HG03558 (cell line): ENCODE measurements around the gene GOLGA5.
A peak's percentile ranks its signal among the peaks of the same experiment; 100 is the strongest.
"Not testable (repeated sequence)": the region's sequence is repeated elsewhere in the genome, so short reads cannot be mapped to it uniquely, and the experiment has no call there.

Experiments
- ATAC-seq: cut with Tn5 transposase; IDR thresholded peaks from one replicate; pipeline ENCODE4 v1.9.1; 2021; ENCODE audit warnings: moderate number of reproducible peaks; ENCODE audit not compliant: unreplicated experiment; ENCODE audit errors: extremely low read depth

The GOLGA5 gene

DNA sequence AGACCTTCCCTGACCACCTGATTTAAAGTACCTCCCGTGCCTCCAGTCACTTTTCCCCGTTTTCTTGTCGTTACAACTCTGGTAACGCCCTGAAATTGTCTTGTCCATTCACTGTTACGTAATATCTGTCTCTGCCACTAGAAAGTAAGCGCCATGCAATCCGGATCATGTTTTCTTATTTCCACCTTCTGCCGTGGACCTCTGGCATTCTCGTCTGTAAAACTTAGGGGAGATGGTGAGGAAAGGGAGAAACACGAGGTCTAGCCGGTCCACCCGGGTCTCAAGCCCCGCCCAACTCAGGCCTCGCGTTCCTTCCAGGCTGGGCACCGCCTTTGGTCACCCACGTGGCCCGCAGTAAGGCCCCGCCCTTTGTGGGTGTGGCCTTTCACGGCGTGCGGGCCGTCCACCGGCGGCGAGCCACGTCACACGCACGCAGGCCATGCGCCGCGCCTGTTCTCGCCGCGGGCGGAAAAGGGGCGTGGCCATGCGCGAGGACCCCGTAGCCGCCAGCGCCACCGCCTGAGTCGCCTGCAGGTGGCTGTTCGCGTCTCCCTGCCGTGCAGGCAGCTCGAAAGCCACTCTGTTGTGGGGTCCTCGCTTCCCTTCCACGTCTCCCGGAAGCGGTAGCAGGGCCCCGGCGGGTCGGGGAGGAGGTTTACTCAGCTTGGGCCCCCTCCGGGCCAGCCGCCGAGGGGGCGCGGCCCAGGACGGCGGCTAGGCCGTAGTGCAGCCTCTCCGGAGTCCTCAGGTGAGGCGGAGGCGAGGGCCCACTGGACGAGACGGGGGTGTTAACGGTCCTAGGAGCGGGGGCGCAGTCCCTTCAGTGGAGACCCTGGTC, at the start of gene GOLGA5:
Gene GOLGA5, plus strand, starts transcription at position 597 of the 838 bp plus-strand sequence. CDS start 3,133 bp downstream, outside the sequence.
- peak; percentile 81 for ATAC-seq

DNA sequence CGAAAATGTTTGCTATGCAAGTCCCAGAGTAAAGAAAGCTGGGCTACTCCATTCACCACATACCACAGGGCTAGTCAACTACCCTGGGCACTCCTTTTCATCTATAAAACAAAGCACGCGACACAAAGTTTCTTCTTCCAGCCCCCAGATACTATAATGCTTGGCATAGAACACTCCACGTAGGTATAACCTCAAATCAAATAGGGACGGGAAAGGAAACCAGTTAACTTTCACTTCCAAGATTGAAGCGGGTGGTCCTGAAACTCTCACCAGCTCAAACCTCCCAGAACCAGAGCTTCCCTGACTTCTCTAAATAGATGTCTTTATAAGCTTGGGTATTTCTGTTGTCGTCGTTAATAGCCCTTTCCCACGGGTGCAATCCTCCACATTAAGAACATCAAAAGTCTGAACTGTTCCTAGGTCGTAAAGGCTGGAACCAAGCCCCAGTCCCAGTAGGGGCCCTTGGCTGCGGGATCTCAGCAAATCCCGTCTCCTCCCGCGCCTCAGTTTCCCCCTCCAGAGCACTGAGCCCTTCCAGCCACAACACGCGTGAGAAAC, 46.3 kb upstream of the GOLGA5 start:
- no peak for ATAC-seq

- peak; percentile 37 for ATAC-seq
Measured at GRCh38 chr14:92748259-92749016, 45.7 kb upstream of the GOLGA5 start, which contains the start of gene LGMN. Gene LGMN (minus strand): TSS chr14:92748627. CDS start chr14:92732786, 15,841 bp downstream.

GRCh38 chr14:92750222-92750728, 43.8 kb upstream of the GOLGA5 start:
- not testable (repeated sequence) for ATAC-seq

DNA sequence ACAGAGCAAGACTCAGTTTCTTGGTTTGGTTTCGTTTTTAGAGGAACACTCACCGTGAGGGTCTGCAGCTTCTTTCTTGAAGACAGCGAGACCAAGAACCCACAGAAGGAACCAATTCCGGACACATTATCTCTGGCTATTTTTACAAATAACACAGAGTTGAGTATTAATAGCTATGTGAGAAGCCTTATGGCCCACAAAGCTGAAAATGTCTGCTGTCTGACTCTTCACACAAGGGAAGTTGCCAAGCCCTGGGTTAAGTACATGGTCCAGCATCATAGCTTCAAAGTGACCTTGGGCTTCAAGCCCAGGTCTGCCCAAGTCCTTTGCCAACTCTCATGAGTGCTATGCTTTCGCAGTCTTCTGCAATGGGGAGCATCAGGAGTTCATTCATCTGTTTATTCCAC, 43.1 kb upstream of the GOLGA5 start:
- no peak for ATAC-seq

GRCh38 chr14:92751819-92752218, 42.3 kb upstream of the GOLGA5 start:
- no peak for ATAC-seq

- ATAC-seq: no peak
Measured at GRCh38 chr14:92753250-92753649, 40.9 kb upstream of the GOLGA5 start.

DNA sequence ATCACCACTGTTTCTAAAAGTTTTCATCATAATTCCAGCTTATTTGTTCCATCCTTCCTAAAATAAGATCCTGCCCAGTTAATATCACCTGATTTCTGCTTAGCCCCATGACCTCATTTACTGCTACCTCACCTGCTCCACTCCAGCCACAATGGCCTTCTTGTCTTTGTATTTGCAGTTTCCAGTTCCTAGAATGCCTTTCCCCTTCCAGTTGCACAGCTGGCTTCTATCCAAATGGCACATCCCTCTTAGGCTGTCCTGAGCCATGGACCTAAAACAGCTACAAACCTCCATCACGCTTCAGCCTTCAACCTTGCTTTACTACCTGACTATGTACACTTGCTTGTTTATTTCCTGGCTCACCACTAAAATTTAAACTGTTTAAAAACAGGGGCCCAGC, 39.1 kb upstream of the GOLGA5 start:
- ATAC-seq: no peak

- ATAC-seq: no peak
Measured at GRCh38 chr14:92755495-92755894, 38.6 kb upstream of the GOLGA5 start.

GRCh38 chr14:92756446-92756845, 37.7 kb upstream of the GOLGA5 start:
- ATAC-seq: no peak

GRCh38 chr14:92759300-92759678, 34.8 kb upstream of the GOLGA5 start:
- no peak for ATAC-seq

DNA sequence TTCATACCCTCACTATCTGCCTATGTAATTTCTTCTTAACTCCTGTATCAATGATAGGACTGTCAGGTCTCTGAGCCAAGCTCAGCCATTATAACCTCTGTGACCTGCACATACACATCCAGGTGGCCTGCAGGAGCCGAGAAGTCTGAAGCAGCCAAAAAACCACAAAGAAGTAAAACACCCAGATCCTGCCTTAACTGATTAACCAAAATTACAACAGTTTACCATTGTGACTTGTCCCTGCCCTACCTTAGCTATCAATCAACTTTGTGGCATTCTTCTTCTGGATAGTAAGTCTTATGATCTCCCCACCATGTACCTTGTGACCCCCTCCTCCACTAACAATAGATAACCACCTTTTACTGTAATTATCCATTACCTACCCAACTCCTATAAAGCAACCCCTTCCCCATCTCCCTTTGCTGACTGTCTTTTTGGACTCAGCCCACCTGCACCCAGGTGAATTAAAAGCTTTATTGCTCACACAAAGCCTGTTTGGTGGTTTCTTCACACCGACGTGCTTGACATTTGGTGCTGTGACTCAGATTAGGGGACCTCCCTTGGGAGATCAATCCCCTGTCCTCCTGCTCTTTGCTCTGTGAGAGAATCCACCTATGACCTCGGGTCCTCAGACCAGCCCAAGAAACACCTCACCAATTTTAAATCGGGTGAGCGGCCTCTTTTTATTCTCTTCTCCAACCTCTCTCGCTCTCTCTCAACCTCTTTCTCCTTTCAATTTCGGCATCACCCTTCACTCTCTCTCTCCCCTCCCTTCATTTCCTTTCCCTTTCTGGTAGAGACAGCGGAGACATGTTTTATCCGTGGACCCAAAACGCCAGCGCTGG, 34.2 kb upstream of the GOLGA5 start:
- no peak for ATAC-seq

- ATAC-seq: no peak
Measured at GRCh38 chr14:92760524-92760805, 33.6 kb upstream of the GOLGA5 start.

GRCh38 chr14:92763666-92764631, 30.2 kb upstream of the GOLGA5 start:
- not testable (repeated sequence) for ATAC-seq

DNA sequence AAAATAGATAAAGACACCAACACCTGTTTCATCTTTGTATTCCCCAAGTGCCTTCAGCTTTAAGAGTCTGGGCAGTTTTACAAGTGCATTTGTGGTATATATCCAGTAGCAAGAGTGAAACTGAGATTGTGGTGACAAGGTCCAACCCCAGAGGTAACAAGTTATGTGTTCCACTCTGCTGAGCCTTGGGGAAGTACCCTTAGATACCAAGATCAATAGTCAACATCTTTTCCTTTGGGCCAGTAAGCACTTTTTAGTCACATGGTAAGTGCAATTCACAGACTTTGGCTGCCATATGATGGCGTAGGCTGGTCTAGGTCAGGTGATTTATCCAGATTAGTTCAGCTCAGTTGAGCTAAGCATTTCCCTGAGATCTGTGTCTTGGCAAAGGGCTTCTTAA, 25.9 kb upstream of the GOLGA5 start:
- ATAC-seq: peak; percentile 82

DNA sequence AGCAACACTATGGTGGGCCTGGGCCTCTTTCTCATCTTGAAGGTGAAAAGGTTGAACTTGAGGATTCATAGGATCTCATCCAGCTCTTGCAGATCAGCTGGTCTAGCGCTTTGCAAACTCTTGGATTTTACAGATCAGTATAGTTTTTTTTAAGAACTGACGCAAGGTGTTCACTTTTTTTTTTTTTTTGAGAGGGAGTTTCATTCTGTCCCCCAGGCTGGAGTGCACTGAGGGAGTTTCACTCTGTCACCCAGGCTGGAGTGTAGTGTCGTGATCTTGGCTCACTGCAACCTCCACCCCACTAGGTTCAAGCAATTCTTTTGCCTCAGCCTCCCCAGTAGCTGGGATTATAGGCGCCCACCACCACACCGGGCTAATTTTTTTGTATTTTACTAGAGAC, 25.3 kb upstream of the GOLGA5 start:
- no peak for ATAC-seq

- ATAC-seq: no peak
Measured at GRCh38 chr14:92770484-92770883, 23.6 kb upstream of the GOLGA5 start.

DNA sequence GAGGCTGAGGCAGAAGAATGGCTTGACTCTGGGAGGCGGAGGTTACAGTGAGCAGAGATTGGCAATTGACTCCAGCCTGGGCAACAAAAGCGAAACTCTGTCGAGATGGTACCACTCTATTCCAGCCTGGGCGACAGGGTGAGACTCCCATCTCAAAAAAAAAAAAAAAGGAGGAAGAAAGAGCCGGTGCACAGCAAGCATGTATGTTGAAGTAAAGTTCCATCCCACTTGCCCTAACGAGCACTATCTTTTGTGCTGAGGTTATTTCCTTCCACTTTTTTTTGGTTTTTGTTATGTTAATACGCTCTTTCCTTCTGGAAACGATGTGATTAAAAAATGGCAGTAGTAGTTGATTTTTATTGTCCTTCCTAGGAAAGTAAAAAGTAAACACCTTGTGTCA, 19.5 kb upstream of the GOLGA5 start:
- no peak for ATAC-seq

DNA sequence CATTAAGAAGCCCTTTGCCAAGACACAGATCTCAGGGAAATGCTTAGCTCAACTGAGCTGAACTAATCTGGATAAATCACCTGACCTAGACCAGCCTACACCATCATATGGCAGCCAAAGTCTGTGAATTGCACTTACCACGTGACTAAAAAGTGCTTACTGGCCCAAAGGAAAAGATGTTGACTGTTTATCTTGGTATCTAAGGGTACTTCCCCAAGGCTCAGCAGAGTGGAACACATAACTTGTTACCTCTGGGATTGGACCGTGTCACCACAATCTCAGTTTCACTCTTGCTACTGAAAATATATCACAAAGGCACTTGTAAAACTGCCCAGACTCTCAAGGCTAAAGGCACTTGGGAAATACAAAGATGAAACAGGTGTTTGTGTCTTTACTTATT, 18.8 kb upstream of the GOLGA5 start:
- ATAC-seq: peak; percentile 91
